GM23338 (cell line): ENCODE results near the gene ADPRHL1. TPM values are rescaled to one million over a fixed set of nuclear protein-coding genes. Genes with fewer than 3 reads are reported as not detected.

ENCODE experiments used
- ATAC-seq: fragments of 200-7000 bp; cut with Tn5 transposase; 3 replicates; pipeline ENCODE4 v1.9.1; 2020
- DNase-seq: peaks from one replicate; pipeline ENCODE4 v3.0.0-alpha.2; 2015; ENCODE audit warnings: low spot score
- H2AFZ ChIP-seq: fragments of 200-600 bp; sonication (generic); 2 replicates; pipeline ENCODE4 v1.8.0; 2016; ENCODE audit warnings: antibody characterized with exemption, mild to moderate bottlenecking, moderate library complexity
- H3F3A ChIP-seq: fragments of 200-600 bp; sonication (generic); replicated peaks from 2 replicates; pipeline ENCODE4 v1.8.0; 2017; ENCODE audit warnings: antibody characterized with exemption, mixed run types, low read depth
- H3K27ac ChIP-seq: fragments of 200-600 bp; sonication (generic); 2 replicates; pipeline ENCODE4 v1.6.1; 2016; ENCODE audit warnings: low read depth
- H3K27me3 ChIP-seq: fragments of 200-600 bp; sonication (generic); 2 replicates; pipeline ENCODE4 v1.8.0; 2016; ENCODE audit warnings: mild to moderate bottlenecking, mixed run types, moderate library complexity; ENCODE audit not compliant: insufficient read depth
- H3K36me3 ChIP-seq: fragments of 200-600 bp; sonication (generic); 2 replicates; pipeline ENCODE4 v1.8.0; 2016; ENCODE audit warnings: mild to moderate bottlenecking; ENCODE audit not compliant: insufficient read depth
- H3K4me1 ChIP-seq: fragments of 200-600 bp; sonication (generic); 2 replicates; pipeline ENCODE4 v1.8.0; 2016; ENCODE audit warnings: mild to moderate bottlenecking, moderate library complexity; ENCODE audit not compliant: insufficient read depth
- H3K4me2 ChIP-seq: fragments of 200-600 bp; sonication (generic); 2 replicates; pipeline ENCODE4 v1.7.1; 2017; ENCODE audit warnings: mixed run types
- H3K4me3 ChIP-seq: fragments of 200-600 bp; sonication (generic); 2 replicates; pipeline ENCODE4 v1.6.1; 2016; ENCODE audit warnings: mixed run types
- H3K79me2 ChIP-seq: fragments of 200-600 bp; sonication (generic); replicated peaks from 2 replicates; pipeline ENCODE4 v1.8.0; 2017; ENCODE audit warnings: mild to moderate bottlenecking; ENCODE audit not compliant: insufficient read depth
- H3K9me2 ChIP-seq: fragments of 200-600 bp; sonication (generic); 2 replicates; pipeline ENCODE4 v1.8.0; 2017; ENCODE audit not compliant: insufficient read depth
- H4K20me1 ChIP-seq: fragments of 200-600 bp; sonication (generic); replicated peaks from 2 replicates; pipeline ENCODE4 v1.8.0; 2017; ENCODE audit warnings: mild to moderate bottlenecking; ENCODE audit not compliant: insufficient read depth
- H3K27ac Mint-ChIP-seq: 2 replicates; pipeline ENCODE4 v1.8.0; 2020; ENCODE audit warnings: inconsistent platforms, mild to moderate bottlenecking, moderate library complexity, mixed read lengths
- H3K27me3 Mint-ChIP-seq: 3 replicates; pipeline ENCODE4 v1.8.0; 2022; ENCODE audit warnings: low read depth, mild to moderate bottlenecking, moderate library complexity, mixed read lengths, inconsistent platforms; ENCODE audit not compliant: insufficient read depth, poor library complexity
- H3K36me3 Mint-ChIP-seq: 3 replicates; pipeline ENCODE4 v1.8.0; 2021; ENCODE audit warnings: low read depth, mild to moderate bottlenecking, inconsistent platforms, moderate library complexity, mixed read lengths
- H3K4me1 Mint-ChIP-seq: 3 replicates; pipeline ENCODE4 v1.8.0; 2020; ENCODE audit warnings: mild to moderate bottlenecking, inconsistent platforms, mixed read lengths
- H3K4me3 Mint-ChIP-seq: 3 replicates; pipeline ENCODE4 v1.8.0; 2021; ENCODE audit warnings: moderate library complexity, mild to moderate bottlenecking, inconsistent platforms, mixed read lengths
- H3K9me3 Mint-ChIP-seq: 3 replicates; pipeline ENCODE4 v1.8.0; 2020; ENCODE audit warnings: moderate library complexity, mild to moderate bottlenecking, inconsistent platforms, mixed read lengths
- CREB1 ChIP-seq: fragments of 250-450 bp; sonication (Bioruptor Pico); IDR thresholded peaks from 2 replicates; pipeline ENCODE4 v1.5.0; 2020; ENCODE audit warnings: low read depth, mild to moderate bottlenecking, moderate library complexity
- CTCF ChIP-seq, 2 experiments: fragments of 200-600 bp in 1 of 2; sonication (generic) in 1 of 2; conservative IDR thresholded peaks; 2 replicates each; pipeline versions ENCODE4 v1.5.1 to v1.6.1; 2016 to 2017; ENCODE audit warnings: antibody characterized with exemption in 2 of 2, low read depth in 2 of 2, mild to moderate bottlenecking in 2 of 2, moderate library complexity in 1 of 2
- ETS1 ChIP-seq: IDR thresholded peaks from 2 replicates; pipeline ENCODE4 v1.6.1; 2016; ENCODE audit warnings: antibody characterized with exemption
- EZH2 ChIP-seq: fragments of 200-600 bp; sonication (generic); IDR thresholded peaks from one replicate; pipeline ENCODE4 v1.8.0; 2017; ENCODE audit warnings: antibody characterized with exemption, mild to moderate bottlenecking, low read depth; ENCODE audit not compliant: unreplicated experiment
- EZH2phosphoT487 ChIP-seq: fragments of 200-600 bp; sonication (generic); IDR thresholded peaks from one replicate; pipeline ENCODE4 v1.8.1; 2018; ENCODE audit warnings: antibody characterized with exemption; ENCODE audit not compliant: unreplicated experiment
- NANOG ChIP-seq: IDR thresholded peaks from 2 replicates; pipeline ENCODE4 v1.6.1; 2016; ENCODE audit warnings: antibody characterized with exemption, borderline replicate concordance
- ZNF331 ChIP-seq: fragments of 250-450 bp; sonication (Bioruptor Pico); IDR thresholded peaks from 2 replicates; pipeline ENCODE4 v1.5.0; 2020; ENCODE audit warnings: low read depth, mild to moderate bottlenecking, moderate library complexity
- ZNF462 ChIP-seq: fragments of 250-450 bp; sonication (Bioruptor Pico); IDR thresholded peaks from 2 replicates; pipeline ENCODE4 v1.5.0; 2020; ENCODE audit warnings: mild to moderate bottlenecking, moderate library complexity
- polyA plus RNA-seq: library from polyadenylated mRNA; unstranded; fragments of >200 nt; fragmentation: Nextera tagmentation; extraction: Ambion mirVana; gene quantifications from 2 replicates; pipeline ENCODE4 v1.2.1, GENCODE V29; 2016
- total RNA-seq: library from RNA; depleted of rRNA; stranded (reverse); fragments of >200 nt; shearing (Covaris generic); gene quantifications from 2 replicates; pipeline ENCODE4 v1.2.3, GENCODE V29; 2014

The ADPRHL1 gene
- total and polyA plus RNA-seq, 2 experiments from 2014 or later, result 0.80 to 1.0 TPM

DNA sequence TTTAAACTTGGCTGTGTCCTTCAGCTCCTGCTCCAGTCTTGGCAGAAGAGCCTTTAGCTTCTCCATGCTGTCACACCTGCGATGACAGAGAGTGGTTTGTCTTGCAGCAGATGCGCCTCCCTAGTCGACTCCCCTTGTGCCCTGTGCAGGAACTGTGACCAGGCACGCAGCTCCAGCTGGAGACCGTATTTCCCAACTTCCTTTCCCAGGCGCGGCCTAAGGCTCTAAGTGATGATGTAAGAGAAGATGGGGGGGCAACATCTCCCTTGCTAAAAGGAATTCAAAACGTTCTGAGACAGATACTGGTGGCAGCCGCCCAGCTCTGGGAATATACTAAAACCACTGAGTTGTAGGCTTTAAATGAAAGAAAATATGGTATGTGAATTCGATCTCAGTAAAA is 20.9 kb upstream of the ADPRHL1 start:
- Histone ChIP-seq H3K4me3 (no peak overlapping the region), H4K20me1 (peaks cover 20% of the 10 kb centered on the region; the same call in 1 of the 2 replicates), H3K9me2 (no peaks in the 10 kb centered on the region), H3K4me2 (no peak overlapping the region), H3K27ac (no peak overlapping the region), H3K4me1 (peaks cover 2% of the 10 kb centered on the region), H2AFZ (no peak overlapping the region), H3K79me2 (peaks cover 41% of the 10 kb centered on the region), H3F3A (peaks cover 10% of the 10 kb centered on the region; the same call in 1 of the 2 replicates), H3K36me3 (peaks cover 39% of the 10 kb centered on the region), H3K27me3 (no peaks in the 10 kb centered on the region)
- no peak overlapping the region for H3K4me3 Mint-ChIP-seq
- H3K4me1 Mint-ChIP-seq, result peaks cover 6% of the 10 kb centered on the region; the same call in 2 of the 3 replicates
- peaks cover 54% of the 10 kb centered on the region for H3K36me3 Mint-ChIP-seq
- DNase-seq (no peak), ATAC-seq (no peak)
- no peaks in the 10 kb centered on the region for H3K9me3 Mint-ChIP-seq
- peaks cover 5% of the 10 kb centered on the region for H3K27me3 Mint-ChIP-seq
- no peak for TF ChIP-seq ETS1
- H3K27ac Mint-ChIP-seq, result peak overlapping the region; percentile 68; the same call in 1 of the 2 replicates

GRCh38 chr13:113472355-113473025 is 19.2 kb upstream of the ADPRHL1 start:
- no peak for DNase-seq
- peak; percentile 13; the same call in 2 of the 3 replicates for ATAC-seq
- H2AFZ ChIP-seq, result no peak overlapping the region
- H3K27me3 Mint-ChIP-seq, result peaks cover 9% of the 10 kb centered on the region
- peaks cover 31% of the 10 kb centered on the region for H3K36me3 ChIP-seq
- no peaks in the 10 kb centered on the region for H3K9me3 Mint-ChIP-seq
- peaks cover 18% of the 10 kb centered on the region for H3K4me1 Mint-ChIP-seq
- no peaks in the 10 kb centered on the region for H3K9me2 ChIP-seq
- H3K4me3 Mint-ChIP-seq, result no peak overlapping the region
- no peak overlapping the region for H3K4me3 ChIP-seq
- H3K27ac ChIP-seq, result no peak overlapping the region; the same call in 1 of the 2 replicates
- peaks cover 57% of the 10 kb centered on the region for H3K36me3 Mint-ChIP-seq
- H4K20me1 ChIP-seq, result peaks cover 17% of the 10 kb centered on the region; the same call in 1 of the 2 replicates
- peak overlapping the region; percentile 57 for H3K27ac Mint-ChIP-seq
- H3K27me3 ChIP-seq, result no peaks in the 10 kb centered on the region
- H3F3A ChIP-seq, result peaks cover 11% of the 10 kb centered on the region; the same call in 1 of the 2 replicates
- no peak overlapping the region for H3K4me2 ChIP-seq
- peaks cover 54% of the 10 kb centered on the region for H3K79me2 ChIP-seq
- TF ChIP-seq ETS1 (no peak), ZNF462 (CRISPR knock-in tag) (no peak), CREB1 (CRISPR knock-in tag) (no peak), EZH2 (no peak), NANOG (no peak), ZNF331 (no peak), CTCF (conservative IDR thresholded peaks at IDR 0.05; ENCODE audit: low read depth in 2 of 2) (no peak), EZH2phosphoT487 (no peak)
- peaks cover 12% of the 10 kb centered on the region for H3K4me1 ChIP-seq
